Activated T-cell treated with anti-CD3 and anti-CD28 coated beads, Interleukin-2, amount 50 U/mL, for 1 hour (primary cell): ENCODE measurements around the gene MMP23B.
"Not testable (repeated sequence)": the region's sequence is repeated elsewhere in the genome, so short reads cannot be mapped to it uniquely, and the experiment has no call there.

Experiments
- DNase-seq: peaks from one replicate; pipeline ENCODE4 v3.0.0-alpha.2; 2020

MMP23B gene

GRCh38 chr1:1636621-1637478, 4.9 kb downstream of the MMP23B start:
- not testable (repeated sequence) for DNase-seq

GRCh38 chr1:1637479-1637875, 5.5 kb downstream of the MMP23B start:
- DNase-seq: peak; percentile 11

- peak; percentile 16 for DNase-seq
Measured at GRCh38 chr1:1638528-1638927, 6.6 kb downstream of the MMP23B start.

GRCh38 chr1:1639368-1639767, 7.4 kb downstream of the MMP23B start:
- DNase-seq: peak; percentile 0

GRCh38 chr1:1640081-1640480, 8.1 kb downstream of the MMP23B start:
- DNase-seq: not testable (repeated sequence)

GRCh38 chr1:1640711-1641461, 8.9 kb downstream of the MMP23B start:
- DNase-seq: not testable (repeated sequence)

- DNase-seq: not testable (repeated sequence)
Measured at GRCh38 chr1:1646326-1646725, 14.4 kb downstream of the MMP23B start.

GRCh38 chr1:1647567-1648241, 15.7 kb downstream of the MMP23B start:
- DNase-seq: not testable (repeated sequence)

GRCh38 chr1:1648265-1648664, 16.3 kb downstream of the MMP23B start:
- not testable (repeated sequence) for DNase-seq

- DNase-seq: peak; percentile 94
Measured at GRCh38 chr1:1658583-1659549, 26.9 kb downstream of the MMP23B start, which contains the start of gene CDK11B. TSS of gene CDK11B (minus strand) at chr1:1659004. CDS start at chr1:1657485, 1,519 bp downstream.

- not testable (repeated sequence) for DNase-seq
Measured at GRCh38 chr1:1662392-1662791, 30.4 kb downstream of the MMP23B start.

GRCh38 chr1:1662830-1663560, 31.0 kb downstream of the MMP23B start:
- not testable (repeated sequence) for DNase-seq

GRCh38 chr1:1664318-1664717, 32.3 kb downstream of the MMP23B start:
- DNase-seq: not testable (repeated sequence)

GRCh38 chr1:1664941-1665814, 33.2 kb downstream of the MMP23B start:
- DNase-seq: no peak

GRCh38 chr1:1665815-1666251, 33.9 kb downstream of the MMP23B start:
- peak; percentile 47 for DNase-seq

- no peak for DNase-seq
Measured at GRCh38 chr1:1666526-1666925, 34.6 kb downstream of the MMP23B start.

GRCh38 chr1:1669468-1670440, 37.8 kb downstream of the MMP23B start:
- no peak for DNase-seq

- DNase-seq: no peak
Measured at GRCh38 chr1:1670866-1671265, 38.9 kb downstream of the MMP23B start.
